Measurements from ENCODE around the gene DNASE1L1. TPM values are rescaled to one million over a fixed set of nuclear protein-coding genes. Genes with fewer than 3 reads are reported as not detected.

Gene DNASE1L1
- total and polyA plus RNA-seq, 2 of the 13 experiments (the other 11 are each of a cell fraction or from before 2014, with no cell fraction given): 4.7 to 12.3 TPM

GRCh38 chrX:154358829-154359228 is 50.2 kb downstream of the DNASE1L1 start (continued):
- no peak for TF ChIP-seq ATAD3A (CRISPR knock-in tag; IDR thresholded peaks at IDR 0.05)
- TF ChIP-seq ZNF746 (CRISPR knock-in tag; IDR thresholded peaks at IDR 0.05): no peak
- TF ChIP-seq EED (CRISPR knock-in tag; IDR thresholded peaks at IDR 0.05): no peak
- no peak for TF ChIP-seq SUZ12 (IDR thresholded peaks at IDR 0.05; ENCODE audit: low read depth, low read length)
- no peak for TF ChIP-seq ZNF550 (CRISPR knock-in tag; IDR thresholded peaks at IDR 0.05; ENCODE audit: borderline replicate concordance)
- no peak for TF ChIP-seq ZMAT3 (CRISPR knock-in tag; conservative IDR thresholded peaks at IDR 0.05)
- no peak for TF ChIP-seq PHF21A (CRISPR knock-in tag; IDR thresholded peaks at IDR 0.05)
- no peak for TF ChIP-seq MXI1 (IDR thresholded peaks at IDR 0.05; ENCODE audit: borderline replicate concordance, low read depth, low read length)
- no peak for TF ChIP-seq GATA4 (IDR thresholded peaks at IDR 0.05; ENCODE audit: borderline replicate concordance, low read depth)
- TF ChIP-seq ZNF709 (CRISPR knock-in tag; IDR thresholded peaks at IDR 0.05): no peak
- no peak for TF ChIP-seq ZKSCAN1 (IDR thresholded peaks at IDR 0.05; ENCODE audit: low read length)
- no peak for TF ChIP-seq FOXP4 (CRISPR knock-in tag; IDR thresholded peaks at IDR 0.05)
- TF ChIP-seq RBM22 (optimal IDR thresholded peaks at IDR 0.05; ENCODE audit: low read length): no peak
- no peak for TF ChIP-seq NRL (CRISPR knock-in tag; IDR thresholded peaks at IDR 0.05; ENCODE audit: borderline replicate concordance)
- peak; percentile 86 for TF ChIP-seq HNRNPL (IDR thresholded peaks at IDR 0.05; ENCODE audit: low read depth, low read length)
- TF ChIP-seq PLSCR1 (CRISPR knock-in tag; IDR thresholded peaks at IDR 0.05; ENCODE audit: borderline replicate concordance): no peak
- TF ChIP-seq HDAC1 (CRISPR knock-in tag; IDR thresholded peaks at IDR 0.05): peak; percentile 49; the same call in 1 of the 2 replicates
- no peak for TF ChIP-seq ZNF513 (CRISPR knock-in tag; conservative IDR thresholded peaks at IDR 0.05)
- no peak for TF ChIP-seq ZNF576 (CRISPR knock-in tag; IDR thresholded peaks at IDR 0.05)
- TF ChIP-seq ZNF282 (IDR thresholded peaks at IDR 0.05; ENCODE audit: partially characterized antibody): no peak
- TF ChIP-seq ZNF142 (CRISPR knock-in tag; IDR thresholded peaks at IDR 0.05): no peak

Data from HepG2 (cell line).